Aorta (tissue), 5 donors: ENCODE measurements around the gene LYPLA2. TPM values are rescaled to one million over a fixed set of nuclear protein-coding genes. Genes with fewer than 3 reads are reported as not detected.
"Not testable (repeated sequence)": the region's sequence is repeated elsewhere in the genome, so short reads cannot be mapped to it uniquely, and the experiment has no call there.

Experiments used
- ATAC-seq: fragments of 200-7000 bp; cut with Tn5 transposase; one replicate; pipeline ENCODE4 v1.9.1; 2022; ENCODE audit warnings: moderate library complexity; ENCODE audit not compliant: low FRiP score
- DNase-seq, 2 donors: peaks; one replicate each; pipeline ENCODE4 v3.0.0-alpha.2; 2020
- H3K27ac ChIP-seq, 2 donors: one replicate each; pipeline ENCODE4 v1.5.1; 2013; ENCODE audit warnings: low read length in 2 of 2, mild to moderate bottlenecking in 2 of 2, moderate library complexity in 2 of 2, control low read depth in 1 of 2, inconsistent platforms in 1 of 2, low read depth in 1 of 2
- H3K27me3 ChIP-seq, 2 donors: one replicate each; pipeline ENCODE4 v1.6.1; 2013; ENCODE audit warnings: control low read depth in 1 of 2, low read length in 1 of 2, mild to moderate bottlenecking in 1 of 2, moderate library complexity in 1 of 2; ENCODE audit not compliant: insufficient read depth in 2 of 2, control insufficient read depth in 1 of 2
- H3K36me3 ChIP-seq, 2 donors: one replicate each; pipeline ENCODE4 v1.6.1; 2013; ENCODE audit warnings: control low read depth in 1 of 2, low read length in 1 of 2, mild to moderate bottlenecking in 1 of 2; ENCODE audit not compliant: insufficient read depth in 2 of 2, control insufficient read depth in 1 of 2
- H3K4me1 ChIP-seq, 2 donors: one replicate each; pipeline ENCODE4 v1.6.1; 2013; ENCODE audit warnings: low read length in 2 of 2, control low read depth in 1 of 2, mild to moderate bottlenecking in 1 of 2, moderate library complexity in 1 of 2; ENCODE audit not compliant: insufficient read depth in 2 of 2, control insufficient read depth in 1 of 2
- H3K4me3 ChIP-seq, 2 donors: one replicate each; pipeline ENCODE4 v1.5.1; 2013; ENCODE audit warnings: low read length in 2 of 2, control low read depth in 1 of 2, mild to moderate bottlenecking in 1 of 2
- H3K9me3 ChIP-seq: one replicate; pipeline ENCODE4 v1.6.1; 2013; ENCODE audit warnings: mild to moderate bottlenecking, low read length; ENCODE audit not compliant: control insufficient read depth
- WGBS, 2 donors: extraction: QIAGEN DNeasy Blood & Tissue Kit; methylation state at CpG; one replicate each; pipeline ENCODE4 v1.1.7; 2013; 5-methylcytosine and 5-hydroxymethylcytosine counted together
- intact Hi-C, 2 donors: fragments of 100-400 bp; cut with DNase I; formaldehyde crosslinking; loops; one replicate each; pipeline versions ENCODE4 v1.14.2 to v1.15.0; 2022
- polyA plus RNA-seq, 2 donors: library from polyadenylated mRNA; stranded (reverse); fragments of 200-250 nt; gene quantifications; one replicate each; pipeline ENCODE4 v1.2.3, GENCODE V29; 2013
- total RNA-seq, 2 donors: library from RNA; stranded (reverse); fragmentation: NEBNext Ultra II Directional; extraction: Animal tissue kit (Norgen Biotek cat#: 25700); gene quantifications; one replicate each; pipeline ENCODE4 v1.2.1, GENCODE V29; 2021
- donor health status: healthy with polysubstance abuse.
- donor health status: Bipolar disorder and iron deficiency.
- donor health status: DM: no; HTN: no; CAD: no.
- donor health status: DM: no; HTN: no; CAD: no.
- donor health status: DM: yes; HTN: yes; CAD: no.

LYPLA2 gene
- total and polyA plus RNA-seq, 4 donors: 17.3 to 32.5 (median 30.6) TPM

GRCh38 chr1:23826590-23826989 is 35.6 kb downstream of the LYPLA2 start:
- 96 to 97% methylated on average over 13 of the region's 13 CpGs for WGBS, 2 donors
- H3K36me3 ChIP-seq, H3K9me3 ChIP-seq, H3K4me3 ChIP-seq, ATAC-seq, H3K4me1 ChIP-seq, H3K27me3 ChIP-seq, intact Hi-C loops, H3K27ac ChIP-seq, DNase-seq: not testable (repeated sequence)

GRCh38 chr1:23827717-23828116 is 36.8 kb downstream of the LYPLA2 start:
- 85 to 93% methylated on average over 1 of the region's 1 CpG for WGBS, 2 donors
- intact Hi-C loops: no loop called here
- no peak overlapping the region for H3K4me3 ChIP-seq
- ATAC-seq (no peak), DNase-seq (no peak)
- H3K9me3 ChIP-seq: no peaks in the 10 kb centered on the region
- no peaks in the 10 kb centered on the region for H3K36me3 ChIP-seq
- no peaks in the 10 kb centered on the region for H3K27me3 ChIP-seq
- H3K4me1 ChIP-seq: peaks cover 0 to 1% of the 10 kb centered on the region in 2 donors
- H3K27ac ChIP-seq: no peak overlapping the region

- H3K9me3 ChIP-seq, intact Hi-C loops, DNase-seq, H3K4me3 ChIP-seq, ATAC-seq, H3K36me3 ChIP-seq, H3K27me3 ChIP-seq, H3K4me1 ChIP-seq, H3K27ac ChIP-seq: not testable (repeated sequence)
- WGBS, 2 donors: 57 to 58% methylated on average over 6 of the region's 6 CpGs
Measured at GRCh38 chr1:23834156-23834555, 43.2 kb downstream of the LYPLA2 start.

GRCh38 chr1:23836037-23836436 is 45.1 kb downstream of the LYPLA2 start:
- Histone ChIP-seq H3K4me1 (no peaks in the 10 kb centered on the region), H3K4me3 (no peak overlapping the region), H3K36me3 (no peaks in the 10 kb centered on the region), H3K27ac (no peak overlapping the region), H3K9me3 (no peaks in the 10 kb centered on the region), H3K27me3 (no peaks in the 10 kb centered on the region)
- WGBS, 2 donors: 75 to 78% methylated on average over 3 of the region's 3 CpGs
- ATAC-seq (no peak), DNase-seq (no peak)
- intact Hi-C loops: no loop called here

GRCh38 chr1:23837908-23838307 is 47.0 kb downstream of the LYPLA2 start:
- no peaks in the 10 kb centered on the region for H3K27me3 ChIP-seq
- H3K27ac ChIP-seq: no peak overlapping the region
- no peak overlapping the region for H3K4me3 ChIP-seq
- DNase-seq (peak in 1 of 2 donors; percentile 46), ATAC-seq (no peak)
- H3K36me3 ChIP-seq: no peaks in the 10 kb centered on the region
- intact Hi-C loops: no loop called here
- no peaks in the 10 kb centered on the region for H3K4me1 ChIP-seq
- no peaks in the 10 kb centered on the region for H3K9me3 ChIP-seq
- 15 to 16% methylated on average over 13 of the region's 13 CpGs for WGBS, 2 donors

GRCh38 chr1:23838401-23838866 is 47.5 kb downstream of the LYPLA2 start:
- peak; percentile 79 to 91 for DNase-seq
- Histone ChIP-seq H3K27me3 (no peaks in the 10 kb centered on the region), H3K9me3 (no peaks in the 10 kb centered on the region), H3K4me3 (no peak overlapping the region), H3K36me3 (no peaks in the 10 kb centered on the region), H3K27ac (no peak overlapping the region), H3K4me1 (no peaks in the 10 kb centered on the region)
- intact Hi-C loops: no loop called here
- ATAC-seq: peak; percentile 92
- WGBS, 2 donors: 0 to 1% methylated on average over 20 to 21 of the region's 21 CpGs

GRCh38 chr1:23843644-23844043 is 52.7 kb downstream of the LYPLA2 start:
- intact Hi-C loops: no loop called here
- no peaks in the 10 kb centered on the region for H3K27me3 ChIP-seq
- H3K4me1 ChIP-seq: no peaks in the 10 kb centered on the region
- no peak overlapping the region for H3K27ac ChIP-seq
- peaks cover 2 to 5% of the 10 kb centered on the region in 2 donors for H3K36me3 ChIP-seq
- H3K9me3 ChIP-seq: no peaks in the 10 kb centered on the region
- WGBS, 2 donors: 90% methylated on average over 5 of the region's 5 CpGs
- ATAC-seq (no peak), DNase-seq (no peak)
- H3K4me3 ChIP-seq: no peak overlapping the region

Other genes with a start within 250 kb of the LYPLA2 start
- gene ID3, start 231.6 kb upstream of the LYPLA2 start, total RNA-seq: 100 to 1,000 TPM; 368 to 390 TPM
- gene ID3, start 231.6 kb upstream of the LYPLA2 start, polyA plus RNA-seq: 100 to 1,000 TPM; 349 to 603 TPM
- 100 to 1,000 TPM; 707 to 819 TPM for gene RPL11, start 99.3 kb upstream of the LYPLA2 start, total RNA-seq
- 1,000 to 10,000 TPM; 2,209 to 3,782 TPM for gene RPL11, start 99.3 kb upstream of the LYPLA2 start, polyA plus RNA-seq
- 10 to 100 TPM; 30.3 to 31.0 TPM for gene ELOA, start 47.7 kb upstream of the LYPLA2 start, total RNA-seq
- gene ELOA, start 47.7 kb upstream of the LYPLA2 start, polyA plus RNA-seq: 10 to 100 TPM; 11.8 to 14.0 TPM
- 10 to 100 TPM; 34.9 to 39.8 TPM for gene PITHD1, start 12.7 kb upstream of the LYPLA2 start, total RNA-seq
- 10 to 100 TPM; 33.9 to 40.3 TPM for gene PITHD1, start 12.7 kb upstream of the LYPLA2 start, polyA plus RNA-seq
- gene GALE, start 9.6 kb downstream of the LYPLA2 start, total RNA-seq: 10 to 100 TPM; 13.6 to 18.5 TPM
- gene GALE, start 9.6 kb downstream of the LYPLA2 start, polyA plus RNA-seq: 10 to 100 TPM in 1 of 2 donors, 1 to 10 TPM in 1; 9.9 to 23.2 TPM
- gene HMGCL, start 34.3 kb downstream of the LYPLA2 start, total RNA-seq: 10 to 100 TPM; 22.4 to 36.8 TPM
- 10 to 100 TPM; 30.9 to 35.2 TPM for gene HMGCL, start 34.3 kb downstream of the LYPLA2 start, polyA plus RNA-seq
- 10 to 100 TPM; 26.0 to 35.4 TPM for gene FUCA1, start 77.1 kb downstream of the LYPLA2 start, total RNA-seq
- 10 to 100 TPM; 31.2 to 36.6 TPM for gene FUCA1, start 77.1 kb downstream of the LYPLA2 start, polyA plus RNA-seq
- gene CNR2, start 122.2 kb downstream of the LYPLA2 start, total RNA-seq: under 1 TPM; 0.06 to 0.15 TPM
- gene CNR2, start 122.2 kb downstream of the LYPLA2 start, polyA plus RNA-seq: under 1 TPM; 0.08 to 0.13 TPM
- gene PNRC2, start 168.7 kb downstream of the LYPLA2 start, total RNA-seq: 10 to 100 TPM; 93.5 to 94.7 TPM
- gene PNRC2, start 168.7 kb downstream of the LYPLA2 start, polyA plus RNA-seq: 100 to 1,000 TPM in 1 of 2 donors, 10 to 100 TPM in 1; 75.3 to 141 TPM
- 10 to 100 TPM; 91.1 to 98.4 TPM for gene SRSF10, start 189.2 kb downstream of the LYPLA2 start, total RNA-seq
- 100 to 1,000 TPM in 1 of 2 donors, 10 to 100 TPM in 1; 50.1 to 114 TPM for gene SRSF10, start 189.2 kb downstream of the LYPLA2 start, polyA plus RNA-seq